BJ (cell line): ENCODE data around the gene PLIN1. TPM values are rescaled to one million over a fixed set of nuclear protein-coding genes. Genes with fewer than 3 reads are reported as not detected.

Source experiments
- CTCF ChIA-PET: fragments of 350-600 bp; formaldehyde crosslinking; extraction: SDS; loops from one replicate; lab custom pipeline; 2021; ENCODE audit warnings: antibody characterized with exemption, inconsistent platforms; lab: Yijun Ruan, JAX
- POLR2A ChIA-PET: fragments of 300-600 bp; sonication (Branson Sonifier 250); formaldehyde crosslinking; extraction: SDS; loops from one replicate; lab custom pipeline; 2021; ENCODE audit warnings: antibody characterized with exemption; lab: Charles Lee
- DNase-seq: peaks from one replicate; pipeline ENCODE4 v3.0.0-alpha.2; 2011; ENCODE audit warnings: low read depth
- H3K27me3 ChIP-seq: 2 replicates; pipeline ENCODE4 v1.6.0; 2011; ENCODE audit warnings: low read length; ENCODE audit not compliant: control insufficient read depth, insufficient read depth
- H3K36me3 ChIP-seq: 2 replicates; pipeline ENCODE4 v1.5.1; 2011; ENCODE audit warnings: low read length; ENCODE audit not compliant: control insufficient read depth, insufficient read depth
- H3K4me3 ChIP-seq: 2 replicates; pipeline ENCODE4 v1.5.1; 2011; ENCODE audit warnings: low read depth, mild to moderate bottlenecking, control low read depth, low read length
- CTCF ChIP-seq: IDR thresholded peaks from 2 replicates; pipeline ENCODE4 v1.5.1; 2011; ENCODE audit warnings: low read depth, mild to moderate bottlenecking, control low read depth, inconsistent platforms, low read length, moderate library complexity; ENCODE audit not compliant: insufficient read depth
- polyA plus RNA-seq: library from polyadenylated mRNA; depleted of rRNA; stranded (reverse); fragments of >200 nt; gene quantifications from 2 replicates; pipeline ENCODE4 v1.2.3, GENCODE V29; 2011

The PLIN1 gene
- polyA plus RNA-seq, 1 experiment = 0.06 TPM

GRCh38 chr15:89665449-89666181 lies 13.6 kb downstream of the PLIN1 start:
- POLR2A ChIA-PET = no interaction called here
- DNase-seq = no peak
- no peaks in the 10 kb centered on the region for H3K27me3 ChIP-seq
- H3K4me3 ChIP-seq = peak overlapping the region; percentile 17; the same call in 1 of the 2 replicates
- TF ChIP-seq CTCF = no peak
- no peaks in the 10 kb centered on the region for H3K36me3 ChIP-seq
- CTCF ChIA-PET = interaction anchor here (0.7 to 1.5 kb wide), 8 partner anchors 9 to 223 kb away, joined by 3 to 4 read pairs (median 3); partner anchors contain the start of gene KIF7

GRCh38 chr15:89664441-89665350 lies 14.5 kb downstream of the PLIN1 start:
- no peak for DNase-seq
- ChIA-PET POLR2A (no interaction called here), CTCF (interaction anchor here (0.9 to 1.5 kb wide), 5 partner anchors 9 to 224 kb away, joined by 3 to 4 read pairs (median 3); partner anchors contain the start of gene KIF7)
- Histone ChIP-seq H3K36me3 (no peaks in the 10 kb centered on the region), H3K27me3 (no peaks in the 10 kb centered on the region), H3K4me3 (no peak overlapping the region)
- no peak for TF ChIP-seq CTCF

GRCh38 chr15:89662893-89663626 lies 16.1 kb downstream of the PLIN1 start:
- 0 out of 2 replicates have a peak, but pooled peaks have one; percentile 14 for TF ChIP-seq CTCF
- no peaks in the 10 kb centered on the region for H3K27me3 ChIP-seq
- no peaks in the 10 kb centered on the region for H3K36me3 ChIP-seq
- DNase-seq = peak; percentile 83
- ChIA-PET CTCF (interaction anchor here (0.8 to 1.9 kb wide), 4 partner anchors 11 to 17 kb away, joined by 3 to 7 read pairs (median 4); no protein-coding TSS in a partner anchor), POLR2A (interaction anchor here (0.6 kb wide), 1 partner anchor 25 kb away, joined by 3 read pairs; no protein-coding TSS in a partner anchor)
- H3K4me3 ChIP-seq = peak overlapping the region; percentile 39

GRCh38 chr15:89660556-89660955 lies 18.6 kb downstream of the PLIN1 start:
- no peak for TF ChIP-seq CTCF
- H3K4me3 ChIP-seq = no peak overlapping the region
- no peaks in the 10 kb centered on the region for H3K27me3 ChIP-seq
- POLR2A ChIA-PET = no interaction called here
- CTCF ChIA-PET = interaction anchor here (1.5 kb wide), 1 partner anchor 12 kb away, joined by 4 read pairs; no protein-coding TSS in a partner anchor
- no peak for DNase-seq
- H3K36me3 ChIP-seq = no peaks in the 10 kb centered on the region
